Measurements from ENCODE around the gene SIRPA.

The SIRPA gene

DNA sequence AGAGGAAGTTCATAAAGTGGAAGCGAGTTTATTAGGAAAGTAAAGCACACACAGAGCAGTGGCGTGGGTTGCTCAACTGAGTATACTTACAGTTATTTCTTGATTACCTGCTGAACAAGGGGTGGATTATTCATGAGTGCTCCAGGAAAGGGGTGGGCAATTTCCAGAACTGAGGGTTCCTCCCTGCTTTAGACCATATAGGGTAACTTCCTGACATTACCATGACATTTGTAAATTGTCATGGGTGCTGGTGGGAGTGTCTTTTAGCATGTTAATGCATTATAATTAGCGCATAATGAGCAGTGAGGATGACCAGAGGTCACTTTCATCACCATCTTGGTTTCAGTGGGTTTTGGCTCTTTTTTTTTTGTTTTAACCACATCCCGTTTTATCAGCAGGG lies 68.9 kb downstream of the SIRPA start:
- peak overlapping the region; percentile 64 for H3K27ac ChIP-seq (replicated peaks)
- TF ChIP-seq CTCF (IDR thresholded peaks at IDR 0.05; ENCODE audit: insufficient read depth, low read length) (no peak), GABPA (IDR thresholded peaks at IDR 0.05; ENCODE audit: low read depth) (no peak), POLR2AphosphoS5 (IDR thresholded peaks at IDR 0.05; ENCODE audit: low read depth) (no peak), SPI1 (IDR thresholded peaks at IDR 0.05; ENCODE audit: borderline replicate concordance, low read depth) (0 out of 2 replicates have a peak, but pooled peaks have one; percentile 6)
- TF ChIP-seq, protein P1, sequence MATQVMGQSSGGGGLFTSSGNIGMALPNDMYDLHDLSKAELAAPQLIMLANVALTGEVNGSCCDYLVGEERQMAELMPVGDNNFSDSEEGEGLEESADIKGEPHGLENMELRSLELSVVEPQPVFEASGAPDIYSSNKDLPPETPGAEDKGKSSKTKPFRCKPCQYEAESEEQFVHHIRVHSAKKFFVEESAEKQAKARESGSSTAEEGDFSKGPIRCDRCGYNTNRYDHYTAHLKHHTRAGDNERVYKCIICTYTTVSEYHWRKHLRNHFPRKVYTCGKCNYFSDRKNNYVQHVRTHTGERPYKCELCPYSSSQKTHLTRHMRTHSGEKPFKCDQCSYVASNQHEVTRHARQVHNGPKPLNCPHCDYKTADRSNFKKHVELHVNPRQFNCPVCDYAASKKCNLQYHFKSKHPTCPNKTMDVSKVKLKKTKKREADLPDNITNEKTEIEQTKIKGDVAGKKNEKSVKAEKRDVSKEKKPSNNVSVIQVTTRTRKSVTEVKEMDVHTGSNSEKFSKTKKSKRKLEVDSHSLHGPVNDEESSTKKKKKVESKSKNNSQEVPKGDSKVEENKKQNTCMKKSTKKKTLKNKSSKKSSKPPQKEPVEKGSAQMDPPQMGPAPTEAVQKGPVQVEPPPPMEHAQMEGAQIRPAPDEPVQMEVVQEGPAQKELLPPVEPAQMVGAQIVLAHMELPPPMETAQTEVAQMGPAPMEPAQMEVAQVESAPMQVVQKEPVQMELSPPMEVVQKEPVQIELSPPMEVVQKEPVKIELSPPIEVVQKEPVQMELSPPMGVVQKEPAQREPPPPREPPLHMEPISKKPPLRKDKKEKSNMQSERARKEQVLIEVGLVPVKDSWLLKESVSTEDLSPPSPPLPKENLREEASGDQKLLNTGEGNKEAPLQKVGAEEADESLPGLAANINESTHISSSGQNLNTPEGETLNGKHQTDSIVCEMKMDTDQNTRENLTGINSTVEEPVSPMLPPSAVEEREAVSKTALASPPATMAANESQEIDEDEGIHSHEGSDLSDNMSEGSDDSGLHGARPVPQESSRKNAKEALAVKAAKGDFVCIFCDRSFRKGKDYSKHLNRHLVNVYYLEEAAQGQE (IDR thresholded peaks at IDR 0.05; ENCODE audit: insufficient replicate concordance, low read depth) = no peak
- peak in 1 of 2 experiments; percentile 65 for DNase-seq (ENCODE audit: low read depth in 1 of 2, low spot score in 1 of 2)
- no peak overlapping the region for H3K4me3 ChIP-seq (replicated peaks; ENCODE audit: insufficient read depth, low read length)
- no peaks in the 10 kb centered on the region for H3K27me3 ChIP-seq (ENCODE audit: insufficient read depth, poor library complexity, severe bottlenecking)

GRCh38 chr20:1964659-1965405 lies 69.6 kb downstream of the SIRPA start:
- Histone ChIP-seq H3K27me3 (ENCODE audit: insufficient read depth, poor library complexity, severe bottlenecking) (no peaks in the 10 kb centered on the region), H3K4me3 (replicated peaks; ENCODE audit: insufficient read depth, low read length) (no peak overlapping the region), H3K27ac (replicated peaks) (peak overlapping the region; percentile 64)
- TF ChIP-seq SPI1 (IDR thresholded peaks at IDR 0.05; ENCODE audit: borderline replicate concordance, low read depth) (no peak), POLR2AphosphoS5 (IDR thresholded peaks at IDR 0.05; ENCODE audit: low read depth) (no peak), GABPA (IDR thresholded peaks at IDR 0.05; ENCODE audit: low read depth) (no peak), CTCF (IDR thresholded peaks at IDR 0.05; ENCODE audit: insufficient read depth, low read length) (no peak)
- TF ChIP-seq, protein P1 (IDR thresholded peaks at IDR 0.05; ENCODE audit: insufficient replicate concordance, low read depth) = no peak
- DNase-seq (ENCODE audit: low read depth in 1 of 2, low spot score in 1 of 2) = no peak

DNA sequence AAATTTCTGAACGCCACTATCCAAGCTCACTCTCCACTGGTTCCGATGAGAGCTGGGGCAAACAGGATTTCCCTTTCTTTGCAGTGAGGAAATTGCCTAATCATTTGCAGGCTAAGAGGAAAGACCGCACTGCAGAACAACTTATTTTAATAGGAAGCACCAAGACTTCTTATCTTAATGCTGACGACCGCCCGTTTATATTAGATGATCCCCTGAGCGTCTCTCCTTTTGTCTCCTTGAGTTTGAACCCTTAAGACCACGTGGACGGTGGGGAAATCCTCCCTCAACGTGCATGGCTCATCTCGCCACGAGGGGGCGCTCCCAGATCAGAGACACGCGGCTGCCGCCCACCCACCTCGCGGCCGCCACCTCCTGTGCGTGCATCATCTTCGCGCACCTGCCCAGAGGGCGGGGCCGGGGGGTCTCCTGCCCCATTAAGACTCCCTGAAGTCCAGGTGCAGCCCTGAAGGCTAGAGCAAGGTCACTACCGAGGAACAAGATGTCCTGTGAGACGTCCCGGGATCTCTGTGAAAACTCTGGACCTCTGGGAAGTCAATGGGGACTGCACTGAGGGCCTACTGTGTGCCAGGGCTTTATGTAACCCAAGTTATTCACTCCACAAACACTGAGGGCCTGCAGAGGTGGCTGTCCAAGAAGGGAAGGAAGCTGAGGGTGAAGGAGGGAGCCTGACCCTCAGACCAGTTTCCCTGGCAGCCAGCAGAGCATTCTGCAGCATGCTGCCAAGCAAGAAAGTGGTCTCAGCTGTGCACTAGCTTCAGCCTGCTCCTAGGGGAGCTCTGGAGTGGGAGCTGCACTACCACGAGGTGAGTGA lies 70.5 kb downstream of the SIRPA start:
- TF ChIP-seq CTCF (IDR thresholded peaks at IDR 0.05; ENCODE audit: insufficient read depth, low read length) = peak; percentile 80
- TF ChIP-seq GABPA (IDR thresholded peaks at IDR 0.05; ENCODE audit: low read depth) = no peak
- 0 out of 2 replicates have a peak, but pooled peaks have one; percentile 20 for TF ChIP-seq POLR2AphosphoS5 (IDR thresholded peaks at IDR 0.05; ENCODE audit: low read depth)
- DNase-seq (ENCODE audit: low read depth in 1 of 2, low spot score in 1 of 2) = peak; percentile 60 to 79
- H3K4me3 ChIP-seq (replicated peaks; ENCODE audit: insufficient read depth, low read length) = peak overlapping the region; percentile 19
- no peaks in the 10 kb centered on the region for H3K27me3 ChIP-seq (ENCODE audit: insufficient read depth, poor library complexity, severe bottlenecking)
- H3K27ac ChIP-seq (replicated peaks) = peak overlapping the region; percentile 64

Measured in HL-60 (cell line).